HG02798 (cell line): ENCODE data around the gene ABCG5.

Source experiments
- ATAC-seq: cut with Tn5 transposase; IDR thresholded peaks from one replicate; pipeline ENCODE4 v1.9.1; 2021; ENCODE audit warnings: mild to moderate bottlenecking; ENCODE audit not compliant: unreplicated experiment, poor library complexity

ABCG5 gene

GRCh38 chr2:43838560-43839267, at the start of gene ABCG5, which contains the start of gene ABCG8:
ABCG5 (minus strand) TSS chr2:43838839; CDS start chr2:43838679, 160 bp downstream.
ABCG8 (plus strand) TSS chr2:43838971; CDS start chr2:43839054, 83 bp downstream.
- ATAC-seq, result no peak

GRCh38 chr2:43887176-43887575, 48.5 kb upstream of the ABCG5 start:
- ATAC-seq, result no peak

GRCh38 chr2:43885132-43885632, 46.5 kb upstream of the ABCG5 start:
- ATAC-seq, result no peak

- no peak for ATAC-seq
These were observed 46.0 kb upstream of the ABCG5 start for GRCh38 chr2:43884689-43885088.

GRCh38 chr2:43882312-43882711, 43.7 kb upstream of the ABCG5 start:
- ATAC-seq, result no peak

- no peak for ATAC-seq
These were observed 42.3 kb upstream of the ABCG5 start for GRCh38 chr2:43880952-43881351.

- ATAC-seq, result no peak
These were observed 41.8 kb upstream of the ABCG5 start for GRCh38 chr2:43880471-43880870.

- ATAC-seq, result no peak
These were observed 40.6 kb upstream of the ABCG5 start for GRCh38 chr2:43879261-43879660.

- ATAC-seq, result peak; percentile 78
These were observed 39.3 kb upstream of the ABCG5 start for GRCh38 chr2:43877782-43878464.

GRCh38 chr2:43874776-43875451, 36.3 kb upstream of the ABCG5 start:
- no peak for ATAC-seq

GRCh38 chr2:43872151-43872550, 33.5 kb upstream of the ABCG5 start:
- no peak for ATAC-seq

- ATAC-seq, result no peak
These were observed 16.7 kb upstream of the ABCG5 start for GRCh38 chr2:43855292-43855691.

- no peak for ATAC-seq
These were observed 16.0 kb upstream of the ABCG5 start for GRCh38 chr2:43854671-43855070.

- no peak for ATAC-seq
These were observed 14.8 kb upstream of the ABCG5 start for GRCh38 chr2:43853141-43854081.

GRCh38 chr2:43852196-43852730, 13.6 kb upstream of the ABCG5 start:
- ATAC-seq, result no peak

GRCh38 chr2:43851011-43851980, 12.7 kb upstream of the ABCG5 start:
- no peak for ATAC-seq

- ATAC-seq, result no peak
These were observed 9.6 kb upstream of the ABCG5 start for GRCh38 chr2:43848214-43848613.

- no peak for ATAC-seq
These were observed 7.6 kb upstream of the ABCG5 start for GRCh38 chr2:43846140-43846793.
